ENCODE measurements around the gene CEP131.

DNA sequence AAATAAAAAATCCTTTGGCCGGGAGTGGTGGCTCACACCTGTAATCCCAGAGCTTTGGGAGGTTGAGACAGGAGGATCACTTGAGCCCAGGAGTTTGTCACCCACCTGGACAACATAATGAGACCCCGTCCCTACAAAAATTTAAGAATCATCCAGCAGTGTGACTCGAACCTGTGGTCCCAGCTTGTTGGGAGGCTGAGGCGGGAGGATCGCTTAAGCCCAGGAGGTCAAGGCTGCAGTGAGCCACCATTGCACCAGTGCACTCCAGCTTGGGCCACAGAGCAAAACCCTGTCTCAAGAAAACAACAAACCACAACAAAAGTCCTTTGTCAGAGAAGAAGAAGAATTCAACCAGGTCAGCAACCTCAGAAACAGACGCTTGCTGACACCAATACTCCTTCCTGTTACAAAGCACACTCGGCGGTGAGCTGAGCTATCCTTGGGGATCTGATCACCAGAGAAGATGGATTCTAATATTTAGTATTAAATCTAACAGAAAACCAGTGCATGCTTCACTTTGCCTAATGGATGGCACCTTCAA is 70.4 kb downstream of the CEP131 start:
- TF ChIP-seq POLR2AphosphoS5 (IDR thresholded peaks at IDR 0.05; ENCODE audit: low read depth, low read length), result no peak
- no peak for TF ChIP-seq TAF1 (IDR thresholded peaks at IDR 0.05; ENCODE audit: borderline replicate concordance, insufficient read depth, low read length)
- TF ChIP-seq, protein P1, sequence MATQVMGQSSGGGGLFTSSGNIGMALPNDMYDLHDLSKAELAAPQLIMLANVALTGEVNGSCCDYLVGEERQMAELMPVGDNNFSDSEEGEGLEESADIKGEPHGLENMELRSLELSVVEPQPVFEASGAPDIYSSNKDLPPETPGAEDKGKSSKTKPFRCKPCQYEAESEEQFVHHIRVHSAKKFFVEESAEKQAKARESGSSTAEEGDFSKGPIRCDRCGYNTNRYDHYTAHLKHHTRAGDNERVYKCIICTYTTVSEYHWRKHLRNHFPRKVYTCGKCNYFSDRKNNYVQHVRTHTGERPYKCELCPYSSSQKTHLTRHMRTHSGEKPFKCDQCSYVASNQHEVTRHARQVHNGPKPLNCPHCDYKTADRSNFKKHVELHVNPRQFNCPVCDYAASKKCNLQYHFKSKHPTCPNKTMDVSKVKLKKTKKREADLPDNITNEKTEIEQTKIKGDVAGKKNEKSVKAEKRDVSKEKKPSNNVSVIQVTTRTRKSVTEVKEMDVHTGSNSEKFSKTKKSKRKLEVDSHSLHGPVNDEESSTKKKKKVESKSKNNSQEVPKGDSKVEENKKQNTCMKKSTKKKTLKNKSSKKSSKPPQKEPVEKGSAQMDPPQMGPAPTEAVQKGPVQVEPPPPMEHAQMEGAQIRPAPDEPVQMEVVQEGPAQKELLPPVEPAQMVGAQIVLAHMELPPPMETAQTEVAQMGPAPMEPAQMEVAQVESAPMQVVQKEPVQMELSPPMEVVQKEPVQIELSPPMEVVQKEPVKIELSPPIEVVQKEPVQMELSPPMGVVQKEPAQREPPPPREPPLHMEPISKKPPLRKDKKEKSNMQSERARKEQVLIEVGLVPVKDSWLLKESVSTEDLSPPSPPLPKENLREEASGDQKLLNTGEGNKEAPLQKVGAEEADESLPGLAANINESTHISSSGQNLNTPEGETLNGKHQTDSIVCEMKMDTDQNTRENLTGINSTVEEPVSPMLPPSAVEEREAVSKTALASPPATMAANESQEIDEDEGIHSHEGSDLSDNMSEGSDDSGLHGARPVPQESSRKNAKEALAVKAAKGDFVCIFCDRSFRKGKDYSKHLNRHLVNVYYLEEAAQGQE (IDR thresholded peaks at IDR 0.05; ENCODE audit: insufficient read depth in 1 of 2, low read depth in 2 of 2, low read length in 2 of 2), result no peak
- no peak for TF ChIP-seq SIN3A (IDR thresholded peaks at IDR 0.05; ENCODE audit: borderline replicate concordance, insufficient read depth, low read length)

Data from PFSK-1 (cell line).